IPS DF 6.9 (cell line): Measurements from ENCODE around the gene SLC39A1.
"Not testable (repeated sequence)": the region's sequence is repeated elsewhere in the genome, so short reads cannot be mapped to it uniquely, and the experiment has no call there.

Source experiments
- DNase-seq: peaks from one replicate; pipeline ENCODE4 v3.0.0-alpha.2; 2013; ENCODE audit warnings: low read depth, low spot score
- H3K27ac ChIP-seq: one replicate; pipeline ENCODE4 v1.5.1; 2013; ENCODE audit warnings: low read length, control low read depth
- H3K27me3 ChIP-seq: 2 replicates; pipeline ENCODE4 v1.6.1; 2013; ENCODE audit warnings: mild to moderate bottlenecking, low read length; ENCODE audit not compliant: control insufficient read depth, insufficient read depth
- H3K36me3 ChIP-seq: 2 replicates; pipeline ENCODE4 v1.6.1; 2013; ENCODE audit warnings: low read length; ENCODE audit not compliant: control insufficient read depth, insufficient read depth
- H3K4me1 ChIP-seq: 2 replicates; pipeline ENCODE4 v1.6.1; 2013; ENCODE audit warnings: low read length; ENCODE audit not compliant: control insufficient read depth, insufficient read depth
- H3K4me3 ChIP-seq: 2 replicates; pipeline ENCODE4 v1.5.1; 2013; ENCODE audit warnings: mild to moderate bottlenecking, low read length
- H3K9me3 ChIP-seq: 2 replicates; pipeline ENCODE4 v1.6.1; 2013; ENCODE audit warnings: low read length, inconsistent platforms; ENCODE audit not compliant: control insufficient read depth, insufficient read depth
- WGBS: extraction: QIAGEN DNeasy Blood & Tissue Kit; methylation state at CpG from one replicate; pipeline ENCODE4 v1.1.7; 2013; ENCODE audit warnings: mixed read lengths, missing lambda C conversion rate; ENCODE audit not compliant: insufficient read length, insufficient coverage; 5-methylcytosine and 5-hydroxymethylcytosine counted together

The SLC39A1 gene

GRCh38 chr1:153963030-153963849 is at the start of gene SLC39A1:
SLC39A1 (minus strand) TSS chr1:153963537; CDS start chr1:153962715, 822 bp downstream.
- Histone ChIP-seq H3K4me3 (peak within 1 kb of the TSS; percentile 87), H3K36me3 (peaks cover 13% of the 10 kb centered on the region), H3K4me1 (no peaks in the 10 kb centered on the region; the same call in 1 of the 2 replicates), H3K27me3 (no peaks in the 10 kb centered on the region), H3K27ac (peak within 1 kb of the TSS; percentile 36), H3K9me3 (no peaks in the 10 kb centered on the region)
- WGBS = no CpG with 5 or more reads among the region's 54 CpGs
- DNase-seq = peak; percentile 96

GRCh38 chr1:154012543-154012942 is 49.2 kb upstream of the SLC39A1 start:
- H3K4me3 ChIP-seq, H3K4me1 ChIP-seq, H3K9me3 ChIP-seq, H3K36me3 ChIP-seq, H3K27me3 ChIP-seq, DNase-seq, H3K27ac ChIP-seq: not testable (repeated sequence)
- no CpG with 5 or more reads among the region's 14 CpGs for WGBS

- WGBS = no CpG with 5 or more reads among the region's 1 CpG
- Histone ChIP-seq H3K36me3 (no peaks in the 10 kb centered on the region), H3K27me3 (no peaks in the 10 kb centered on the region), H3K4me1 (no peaks in the 10 kb centered on the region), H3K27ac (no peak overlapping the region), H3K4me3 (no peak overlapping the region), H3K9me3 (no peaks in the 10 kb centered on the region)
- no peak for DNase-seq
Measured at GRCh38 chr1:154012129-154012528, 48.8 kb upstream of the SLC39A1 start.

GRCh38 chr1:154006136-154006535 is 42.8 kb upstream of the SLC39A1 start:
- no peak for DNase-seq
- H3K27me3 ChIP-seq = no peaks in the 10 kb centered on the region
- no peaks in the 10 kb centered on the region for H3K9me3 ChIP-seq
- no peak overlapping the region for H3K27ac ChIP-seq
- no peaks in the 10 kb centered on the region for H3K36me3 ChIP-seq
- H3K4me3 ChIP-seq = no peak overlapping the region
- H3K4me1 ChIP-seq = no peaks in the 10 kb centered on the region
- no CpG with 5 or more reads among the region's 3 CpGs for WGBS

GRCh38 chr1:154000420-154000819 is 37.1 kb upstream of the SLC39A1 start:
- no peak for DNase-seq
- no CpG with 5 or more reads among the region's 4 CpGs for WGBS
- Histone ChIP-seq H3K27ac (no peak overlapping the region), H3K27me3 (no peaks in the 10 kb centered on the region), H3K9me3 (no peaks in the 10 kb centered on the region), H3K36me3 (no peaks in the 10 kb centered on the region; the same call in 1 of the 2 replicates), H3K4me3 (no peak overlapping the region), H3K4me1 (no peaks in the 10 kb centered on the region)

GRCh38 chr1:153996882-153997281 is 33.5 kb upstream of the SLC39A1 start:
- H3K36me3 ChIP-seq = peaks cover 17% of the 10 kb centered on the region; the same call in 1 of the 2 replicates
- WGBS = no CpG with 5 or more reads among the region's 10 CpGs
- not testable (repeated sequence) for H3K9me3 ChIP-seq, H3K4me3 ChIP-seq, H3K27ac ChIP-seq, H3K27me3 ChIP-seq, H3K4me1 ChIP-seq, DNase-seq

GRCh38 chr1:153995640-153996039 is 32.3 kb upstream of the SLC39A1 start:
- WGBS = no CpG with 5 or more reads among the region's 11 CpGs
- no peak overlapping the region for H3K27ac ChIP-seq

GRCh38 chr1:153995202-153995601 is 31.9 kb upstream of the SLC39A1 start:
- H3K9me3 ChIP-seq = no peaks in the 10 kb centered on the region
- no peak for DNase-seq
- H3K27ac ChIP-seq = no peak overlapping the region
- no CpG with 5 or more reads among the region's 3 CpGs for WGBS
- H3K27me3 ChIP-seq = no peaks in the 10 kb centered on the region
- H3K4me3 ChIP-seq = no peak overlapping the region
- H3K4me1 ChIP-seq = no peaks in the 10 kb centered on the region
- peaks cover 17% of the 10 kb centered on the region; the same call in 1 of the 2 replicates for H3K36me3 ChIP-seq

More at GRCh38 chr1:153995640-153996039, 32.3 kb upstream of the SLC39A1 start:
- no peak overlapping the region for H3K4me3 ChIP-seq
- no peaks in the 10 kb centered on the region for H3K9me3 ChIP-seq
- H3K4me1 ChIP-seq = no peaks in the 10 kb centered on the region
- no peak for DNase-seq
- no peaks in the 10 kb centered on the region for H3K27me3 ChIP-seq
- H3K36me3 ChIP-seq = peaks cover 17% of the 10 kb centered on the region; the same call in 1 of the 2 replicates

GRCh38 chr1:153991806-153992205 is 28.5 kb upstream of the SLC39A1 start:
- Histone ChIP-seq H3K36me3 (peaks cover 17% of the 10 kb centered on the region; the same call in 1 of the 2 replicates), H3K27me3 (no peaks in the 10 kb centered on the region), H3K4me1 (no peaks in the 10 kb centered on the region), H3K27ac (no peak overlapping the region), H3K4me3 (no peak overlapping the region), H3K9me3 (no peaks in the 10 kb centered on the region)
- DNase-seq = no peak
- no CpG with 5 or more reads among the region's 2 CpGs for WGBS

GRCh38 chr1:153991151-153991630 is 27.9 kb upstream of the SLC39A1 start:
- Histone ChIP-seq H3K4me3 (peak overlapping the region; percentile 84), H3K4me1 (no peaks in the 10 kb centered on the region), H3K27me3 (no peaks in the 10 kb centered on the region), H3K27ac (no peak overlapping the region), H3K36me3 (peaks cover 17% of the 10 kb centered on the region; the same call in 1 of the 2 replicates), H3K9me3 (no peaks in the 10 kb centered on the region)
- WGBS = no CpG with 5 or more reads among the region's 9 CpGs
- DNase-seq = no peak
